ENCODE measurements around the gene RNF17.
A peak's percentile ranks its signal among the peaks of the same experiment; 100 is the strongest.

RNF17 gene

GRCh38 chr13:24887759-24888158 is 123.8 kb downstream of the RNF17 start:
- no peaks in the 10 kb centered on the region for H3K9me3 ChIP-seq
- peaks cover 6% of the 10 kb centered on the region for H3K4me1 ChIP-seq
- no peak overlapping the region for H3K4me3 ChIP-seq
- in situ Hi-C loops (cut with MboI; ENCODE audit: low sequenced_read_pairs) = no loop called here
- peaks cover 56% of the 10 kb centered on the region for H3K36me3 ChIP-seq (replicated peaks)
- no peak for DNase-seq (ENCODE audit: low spot score in 2 of 2)
- H3K27me3 ChIP-seq (ENCODE audit: low read depth) = no peaks in the 10 kb centered on the region

GRCh38 chr13:24888291-24888931 is 124.4 kb downstream of the RNF17 start:
- Histone ChIP-seq H3K27me3 (ENCODE audit: low read depth) (no peaks in the 10 kb centered on the region), H3K36me3 (replicated peaks) (peaks cover 53% of the 10 kb centered on the region), H3K9me3 (no peaks in the 10 kb centered on the region), H3K4me3 (no peak overlapping the region), H3K4me1 (peaks cover 6% of the 10 kb centered on the region)
- in situ Hi-C loops (cut with MboI; ENCODE audit: low sequenced_read_pairs) = no loop called here
- peak in 1 of 2 experiments; percentile 47 for DNase-seq (ENCODE audit: low spot score in 2 of 2)

GRCh38 chr13:24890256-24890655 is 126.3 kb downstream of the RNF17 start:
- no peak for DNase-seq (ENCODE audit: low spot score in 2 of 2)
- Histone ChIP-seq H3K4me1 (peaks cover 6% of the 10 kb centered on the region), H3K9me3 (no peaks in the 10 kb centered on the region), H3K27me3 (ENCODE audit: low read depth) (no peaks in the 10 kb centered on the region), H3K36me3 (replicated peaks) (peaks cover 47% of the 10 kb centered on the region), H3K4me3 (no peak overlapping the region)
- in situ Hi-C loops (cut with MboI; ENCODE audit: low sequenced_read_pairs) = no loop called here

- Histone ChIP-seq H3K9me3 (no peaks in the 10 kb centered on the region), H3K36me3 (replicated peaks) (peaks cover 35% of the 10 kb centered on the region), H3K27me3 (ENCODE audit: low read depth) (no peaks in the 10 kb centered on the region), H3K4me3 (no peak overlapping the region), H3K4me1 (peaks cover 6% of the 10 kb centered on the region)
- in situ Hi-C loops (cut with MboI; ENCODE audit: low sequenced_read_pairs) = no loop called here
- no peak for DNase-seq (ENCODE audit: low spot score in 2 of 2)
These were observed 127.6 kb downstream of the RNF17 start for GRCh38 chr13:24891476-24892108.

GRCh38 chr13:24892829-24893228 is 128.9 kb downstream of the RNF17 start:
- peaks cover 6% of the 10 kb centered on the region for H3K4me1 ChIP-seq
- DNase-seq (ENCODE audit: low spot score in 2 of 2) = no peak
- H3K9me3 ChIP-seq = no peaks in the 10 kb centered on the region
- in situ Hi-C loops (cut with MboI; ENCODE audit: low sequenced_read_pairs) = no loop called here
- no peak overlapping the region for H3K4me3 ChIP-seq
- no peaks in the 10 kb centered on the region for H3K27me3 ChIP-seq (ENCODE audit: low read depth)
- peaks cover 39% of the 10 kb centered on the region for H3K36me3 ChIP-seq (replicated peaks)

- Histone ChIP-seq H3K4me1 (peaks cover 3% of the 10 kb centered on the region), H3K27me3 (ENCODE audit: low read depth) (no peaks in the 10 kb centered on the region), H3K4me3 (no peak overlapping the region), H3K36me3 (replicated peaks) (peaks cover 43% of the 10 kb centered on the region), H3K9me3 (no peaks in the 10 kb centered on the region)
- in situ Hi-C loops (cut with MboI; ENCODE audit: low sequenced_read_pairs) = no loop called here
- no peak for DNase-seq (ENCODE audit: low spot score in 2 of 2)
These were observed 129.9 kb downstream of the RNF17 start for GRCh38 chr13:24893863-24894262.

GRCh38 chr13:24894277-24894971 is 130.5 kb downstream of the RNF17 start:
- H3K36me3 ChIP-seq (replicated peaks) = peaks cover 45% of the 10 kb centered on the region
- no peak overlapping the region for H3K4me3 ChIP-seq
- no peaks in the 10 kb centered on the region for H3K4me1 ChIP-seq
- DNase-seq (ENCODE audit: low spot score in 2 of 2) = no peak
- H3K27me3 ChIP-seq (ENCODE audit: low read depth) = no peaks in the 10 kb centered on the region
- no peaks in the 10 kb centered on the region for H3K9me3 ChIP-seq
- in situ Hi-C loops (cut with MboI; ENCODE audit: low sequenced_read_pairs) = no loop called here

GRCh38 chr13:24894972-24895300 is 131.0 kb downstream of the RNF17 start:
- DNase-seq (ENCODE audit: low spot score in 2 of 2) = no peak
- no peaks in the 10 kb centered on the region for H3K4me1 ChIP-seq
- no peaks in the 10 kb centered on the region for H3K27me3 ChIP-seq (ENCODE audit: low read depth)
- H3K9me3 ChIP-seq = no peaks in the 10 kb centered on the region
- in situ Hi-C loops (cut with MboI; ENCODE audit: low sequenced_read_pairs) = no loop called here
- H3K36me3 ChIP-seq (replicated peaks) = peaks cover 44% of the 10 kb centered on the region
- H3K4me3 ChIP-seq = no peak overlapping the region

GRCh38 chr13:24896061-24896460 is 132.1 kb downstream of the RNF17 start:
- Histone ChIP-seq H3K4me3 (no peak overlapping the region), H3K27me3 (ENCODE audit: low read depth) (no peaks in the 10 kb centered on the region), H3K9me3 (no peaks in the 10 kb centered on the region), H3K4me1 (no peaks in the 10 kb centered on the region), H3K36me3 (replicated peaks) (peaks cover 38% of the 10 kb centered on the region)
- no peak for DNase-seq (ENCODE audit: low spot score in 2 of 2)
- in situ Hi-C loops (cut with MboI; ENCODE audit: low sequenced_read_pairs) = no loop called here

GRCh38 chr13:24897293-24897692 is 133.3 kb downstream of the RNF17 start:
- Histone ChIP-seq H3K4me3 (no peak overlapping the region), H3K4me1 (no peaks in the 10 kb centered on the region), H3K9me3 (no peaks in the 10 kb centered on the region), H3K27me3 (ENCODE audit: low read depth) (no peaks in the 10 kb centered on the region), H3K36me3 (replicated peaks) (peaks cover 31% of the 10 kb centered on the region)
- in situ Hi-C loops (cut with MboI; ENCODE audit: low sequenced_read_pairs) = no loop called here
- no peak for DNase-seq (ENCODE audit: low spot score in 2 of 2)

- Histone ChIP-seq H3K27me3 (ENCODE audit: low read depth) (no peaks in the 10 kb centered on the region), H3K36me3 (replicated peaks) (peaks cover 37% of the 10 kb centered on the region), H3K9me3 (no peaks in the 10 kb centered on the region), H3K4me1 (no peaks in the 10 kb centered on the region), H3K4me3 (no peak overlapping the region)
- DNase-seq (ENCODE audit: low spot score in 2 of 2) = no peak
- in situ Hi-C loops (cut with MboI; ENCODE audit: low sequenced_read_pairs) = no loop called here
These were observed 135.6 kb downstream of the RNF17 start for GRCh38 chr13:24899601-24900000.

- in situ Hi-C loops (cut with MboI; ENCODE audit: low sequenced_read_pairs) = no loop called here
These were observed 136.5 kb downstream of the RNF17 start for GRCh38 chr13:24900507-24900906.

GRCh38 chr13:24905242-24905641 is 141.3 kb downstream of the RNF17 start:
- peaks cover 53% of the 10 kb centered on the region for H3K36me3 ChIP-seq (replicated peaks)
- in situ Hi-C loops (cut with MboI; ENCODE audit: low sequenced_read_pairs) = no loop called here
- no peak for DNase-seq (ENCODE audit: low spot score in 2 of 2)
- no peaks in the 10 kb centered on the region for H3K4me1 ChIP-seq
- no peaks in the 10 kb centered on the region for H3K27me3 ChIP-seq (ENCODE audit: low read depth)
- no peak overlapping the region for H3K4me3 ChIP-seq
- H3K9me3 ChIP-seq = no peaks in the 10 kb centered on the region

More at GRCh38 chr13:24900507-24900906, 136.5 kb downstream of the RNF17 start:
- no peaks in the 10 kb centered on the region for H3K9me3 ChIP-seq
- no peaks in the 10 kb centered on the region for H3K27me3 ChIP-seq (ENCODE audit: low read depth)
- no peak overlapping the region for H3K4me3 ChIP-seq
- H3K36me3 ChIP-seq (replicated peaks) = peaks cover 43% of the 10 kb centered on the region
- no peaks in the 10 kb centered on the region for H3K4me1 ChIP-seq
- no peak for DNase-seq (ENCODE audit: low spot score in 2 of 2)

GRCh38 chr13:24906268-24906667 is 142.3 kb downstream of the RNF17 start:
- no peaks in the 10 kb centered on the region for H3K27me3 ChIP-seq (ENCODE audit: low read depth)
- peaks cover 58% of the 10 kb centered on the region for H3K36me3 ChIP-seq (replicated peaks)
- H3K9me3 ChIP-seq = no peaks in the 10 kb centered on the region
- H3K4me1 ChIP-seq = no peaks in the 10 kb centered on the region
- in situ Hi-C loops (cut with MboI; ENCODE audit: low sequenced_read_pairs) = no loop called here
- H3K4me3 ChIP-seq = no peak overlapping the region
- DNase-seq (ENCODE audit: low spot score in 2 of 2) = no peak

Measured in HAP-1 (cell line).